Keratinocyte (primary cell): ENCODE data around the gene PCIF1. TPM values are rescaled to one million over a fixed set of nuclear protein-coding genes. Genes with fewer than 3 reads are reported as not detected.
A peak's percentile ranks its signal among the peaks of the same experiment; 100 is the strongest.

Experiments used
- DNase-seq: peaks from one replicate; pipeline ENCODE4 v3.0.0-alpha.2; 2011; ENCODE audit warnings: low read depth, missing footprints, low spot score
- FAIRE-seq: peaks from 2 replicates; lab custom pipeline; 2011; peaks lifted over from hg19 to GRCh38; lab: Jason Lieb, UNC
- H2AFZ ChIP-seq: 2 replicates; pipeline ENCODE4 v1.6.0; 2012; ENCODE audit warnings: low read length, control low read depth, inconsistent platforms; ENCODE audit not compliant: control insufficient read depth
- H3K27ac ChIP-seq: 2 replicates; pipeline ENCODE4 v1.5.1; 2011; ENCODE audit warnings: low read length; ENCODE audit not compliant: control insufficient read depth, insufficient read depth
- H3K27me3 ChIP-seq: 3 replicates; pipeline ENCODE4 v1.6.0; 2011; ENCODE audit warnings: low read length; ENCODE audit not compliant: control insufficient read depth, insufficient read depth; ENCODE audit errors: extremely low read depth
- H3K36me3 ChIP-seq, 2 experiments: 2 replicates in 1 of 2; 3 replicates in 1 of 2; pipeline ENCODE4 v1.5.1; 2011; ENCODE audit warnings: low read length in 2 of 2, mild to moderate bottlenecking in 1 of 2; ENCODE audit not compliant: control insufficient read depth in 2 of 2, insufficient read depth in 2 of 2; ENCODE audit errors: extremely low read depth in 1 of 2
- H3K4me1 ChIP-seq: 3 replicates; pipeline ENCODE4 v1.5.1; 2011; ENCODE audit warnings: low read length; ENCODE audit not compliant: control insufficient read depth, insufficient read depth; ENCODE audit errors: extremely low read depth
- H3K4me2 ChIP-seq: 3 replicates; pipeline ENCODE4 v1.6.0; 2011; ENCODE audit warnings: low read depth, low read length; ENCODE audit not compliant: control insufficient read depth, insufficient read depth; ENCODE audit errors: extremely low read depth
- H3K4me3 ChIP-seq, 3 experiments: fragments of 200-600 bp in 1 of 3; sonication (generic) in 1 of 3; 2 replicates in 2 of 3; 3 replicates in 1 of 3; pipeline ENCODE4 v1.5.1; 2011 to 2016; ENCODE audit warnings: low read length in 3 of 3, mild to moderate bottlenecking in 3 of 3, control low read depth in 2 of 3, inconsistent platforms in 1 of 3, low read depth in 1 of 3, mixed read lengths in 1 of 3, mixed run types in 1 of 3, moderate library complexity in 1 of 3; ENCODE audit not compliant: control insufficient read depth in 2 of 3, insufficient read depth in 2 of 3; ENCODE audit errors: extremely low read depth in 1 of 3
- H3K79me2 ChIP-seq: 2 replicates; pipeline ENCODE4 v1.6.0; 2012; ENCODE audit warnings: low read length; ENCODE audit not compliant: control insufficient read depth, insufficient read depth
- H3K9ac ChIP-seq: 3 replicates; pipeline ENCODE4 v1.6.0; 2011; ENCODE audit warnings: low read length; ENCODE audit not compliant: control insufficient read depth, insufficient read depth; ENCODE audit errors: extremely low read depth
- H3K9me1 ChIP-seq: 3 replicates; pipeline ENCODE4 v1.6.0; 2011; ENCODE audit warnings: low read length; ENCODE audit not compliant: control insufficient read depth, insufficient read depth; ENCODE audit errors: extremely low read depth
- H3K9me3 ChIP-seq: 2 replicates; pipeline ENCODE4 v1.5.1; 2012; ENCODE audit warnings: low read depth, low read length; ENCODE audit not compliant: control insufficient read depth
- H4K20me1 ChIP-seq: 3 replicates; pipeline ENCODE4 v1.6.0; 2011; ENCODE audit warnings: low read length; ENCODE audit not compliant: control insufficient read depth, insufficient read depth; ENCODE audit errors: extremely low read depth
- EZH2 ChIP-seq: IDR thresholded peaks from one replicate; pipeline ENCODE4 v1.6.1; 2012; ENCODE audit warnings: inconsistent platforms, mild to moderate bottlenecking, low read length, moderate library complexity
- dilution Hi-C: fragments of 300-500 bp; cut with MboI; formaldehyde crosslinking; loops from one replicate; pipeline ENCODE4 v1.7.0; 2020; ENCODE audit warnings: low sequenced_read_pairs; ENCODE audit not compliant: extremely low pct_ligation_motif_present
- polyA plus RNA-seq, 5 experiments: library from polyadenylated mRNA; depleted of rRNA in 3 of 5; stranded (reverse) in 3 of 5; stranded (forward) in 1 of 5; unstranded in 1 of 5; fragments of >200 nt; gene quantifications; 1 replicate in 1 of 5; 2 replicates in 3 of 5; 3 replicates in 1 of 5; pipeline versions ENCODE4 v1.2.1 to v1.2.3, GENCODE V29; 2011 to 2012; ENCODE audit warnings: missing spikeins in 2 of 5, low read depth in 1 of 5, low replicate concordance in 1 of 5
- TF ChIP-seq, protein P1 (sequence below), 3 experiments: IDR thresholded peaks in 1 of 3; conservative IDR thresholded peaks in 1 of 3; optimal IDR thresholded peaks in 1 of 3; 2 replicates in 2 of 3; 3 replicates in 1 of 3; pipeline versions ENCODE3 to v1.5.1; 2011; ENCODE audit warnings: low read length in 3 of 3, mild to moderate bottlenecking in 3 of 3, moderate library complexity in 2 of 3, control low read depth in 1 of 3, inconsistent platforms in 1 of 3; ENCODE audit not compliant: insufficient read depth in 2 of 3; ENCODE audit errors: extremely low read depth in 1 of 3

The PCIF1 gene
- polyA plus RNA-seq, 1 donor (not counting 4 experiments of a cell fraction or from before 2014, with no cell fraction given), result 7.0 TPM

DNA sequence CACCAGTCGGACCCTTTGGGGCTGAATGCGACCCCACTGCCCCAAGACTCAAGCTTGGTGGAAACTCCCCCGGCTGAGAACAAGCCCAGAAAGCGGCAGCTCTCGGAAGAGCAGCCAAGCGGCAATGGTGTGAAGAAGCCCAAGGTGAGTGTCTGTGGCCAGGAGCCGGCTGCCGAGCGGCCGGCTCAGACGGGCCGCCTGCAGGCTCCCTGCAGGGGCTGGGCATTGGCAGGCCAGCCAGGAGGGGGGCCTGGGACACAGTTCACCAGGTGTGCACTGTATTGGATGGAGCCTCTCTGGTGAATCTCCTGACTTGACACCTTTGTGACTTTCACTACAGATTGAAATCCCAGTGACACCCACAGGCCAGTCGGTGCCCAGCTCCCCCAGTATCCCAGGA lies 6.0 kb downstream of the PCIF1 start:
- Histone ChIP-seq H3K4me2 (no peak overlapping the region), H3K27ac (no peak overlapping the region), H3K4me3 (no peak overlapping the region), H3K4me1 (peaks cover 22% of the 10 kb centered on the region), H3K9me1 (no peaks in the 10 kb centered on the region), H3K36me3 (peaks cover 32 to 49% of the 10 kb centered on the region in 2 experiments), H3K9ac (no peak overlapping the region), H4K20me1 (no peaks in the 10 kb centered on the region), H3K9me3 (no peaks in the 10 kb centered on the region), H3K79me2 (peaks cover 18% of the 10 kb centered on the region), H2AFZ (no peak overlapping the region), H3K27me3 (no peaks in the 10 kb centered on the region)
- dilution Hi-C loops, result no loop called here
- DNase-seq (no peak), FAIRE-seq (no peak)
- TF ChIP-seq, protein P1, sequence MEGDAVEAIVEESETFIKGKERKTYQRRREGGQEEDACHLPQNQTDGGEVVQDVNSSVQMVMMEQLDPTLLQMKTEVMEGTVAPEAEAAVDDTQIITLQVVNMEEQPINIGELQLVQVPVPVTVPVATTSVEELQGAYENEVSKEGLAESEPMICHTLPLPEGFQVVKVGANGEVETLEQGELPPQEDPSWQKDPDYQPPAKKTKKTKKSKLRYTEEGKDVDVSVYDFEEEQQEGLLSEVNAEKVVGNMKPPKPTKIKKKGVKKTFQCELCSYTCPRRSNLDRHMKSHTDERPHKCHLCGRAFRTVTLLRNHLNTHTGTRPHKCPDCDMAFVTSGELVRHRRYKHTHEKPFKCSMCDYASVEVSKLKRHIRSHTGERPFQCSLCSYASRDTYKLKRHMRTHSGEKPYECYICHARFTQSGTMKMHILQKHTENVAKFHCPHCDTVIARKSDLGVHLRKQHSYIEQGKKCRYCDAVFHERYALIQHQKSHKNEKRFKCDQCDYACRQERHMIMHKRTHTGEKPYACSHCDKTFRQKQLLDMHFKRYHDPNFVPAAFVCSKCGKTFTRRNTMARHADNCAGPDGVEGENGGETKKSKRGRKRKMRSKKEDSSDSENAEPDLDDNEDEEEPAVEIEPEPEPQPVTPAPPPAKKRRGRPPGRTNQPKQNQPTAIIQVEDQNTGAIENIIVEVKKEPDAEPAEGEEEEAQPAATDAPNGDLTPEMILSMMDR (optimal IDR thresholded peaks at IDR 0.05 in 1 of 3, IDR thresholded peaks at IDR 0.05 in 1 of 3, conservative IDR thresholded peaks at IDR 0.05 in 1 of 3; ENCODE audit: extremely low read depth in 1 of 3, insufficient read depth in 2 of 3, low read length in 3 of 3), result no peak
- no peak for TF ChIP-seq EZH2

- no peak overlapping the region for H3K4me3 ChIP-seq
- H3K4me1 ChIP-seq, result peaks cover 16% of the 10 kb centered on the region
- no peaks in the 10 kb centered on the region for H3K9me3 ChIP-seq
- H2AFZ ChIP-seq, result no peak overlapping the region
- H3K27ac ChIP-seq, result peak overlapping the region; percentile 34
- no peaks in the 10 kb centered on the region for H3K9me1 ChIP-seq
- peaks cover 52 to 54% of the 10 kb centered on the region in 2 experiments for H3K36me3 ChIP-seq
- H3K79me2 ChIP-seq, result no peaks in the 10 kb centered on the region
- no peaks in the 10 kb centered on the region for H3K27me3 ChIP-seq
- dilution Hi-C loops, result no loop called here
- TF ChIP-seq EZH2, result no peak
- TF ChIP-seq, protein P1 (optimal IDR thresholded peaks at IDR 0.05 in 1 of 3, IDR thresholded peaks at IDR 0.05 in 1 of 3, conservative IDR thresholded peaks at IDR 0.05 in 1 of 3; ENCODE audit: extremely low read depth in 1 of 3, insufficient read depth in 2 of 3, low read length in 3 of 3), result no peak
- H3K9ac ChIP-seq, result no peak overlapping the region
- no peaks in the 10 kb centered on the region for H4K20me1 ChIP-seq
- FAIRE-seq, result no peak
- H3K4me2 ChIP-seq, result peak overlapping the region; percentile 6
- no peak for DNase-seq
Measured at GRCh38 chr20:45943613-45944012, 9.1 kb downstream of the PCIF1 start.
